Measurements from ENCODE around the gene FOXO3. TPM values are rescaled to one million over a fixed set of nuclear protein-coding genes. Genes with fewer than 3 reads are reported as not detected.

FOXO3 gene
- total RNA-seq, 1 donor from 2014 or later: 74.5 TPM

- peak; percentile 46 for DNase-seq
These were observed 154.2 kb downstream of the FOXO3 start for GRCh38 chr6:108714766-108715414.

- no peak for DNase-seq
These were observed 155.1 kb downstream of the FOXO3 start for GRCh38 chr6:108715832-108716231.

- no peak for DNase-seq
These were observed 156.4 kb downstream of the FOXO3 start for GRCh38 chr6:108716801-108717791.

- DNase-seq: no peak
These were observed 158.8 kb downstream of the FOXO3 start for GRCh38 chr6:108719477-108719876.

GRCh38 chr6:108720827-108721226, 160.1 kb downstream of the FOXO3 start:
- no peak for DNase-seq

- DNase-seq: no peak
These were observed 160.6 kb downstream of the FOXO3 start for GRCh38 chr6:108721286-108721685.

GRCh38 chr6:108723594-108723993, 162.9 kb downstream of the FOXO3 start:
- DNase-seq: no peak

- DNase-seq: no peak
These were observed 166.1 kb downstream of the FOXO3 start for GRCh38 chr6:108726726-108727339.

- no peak for DNase-seq
These were observed 167.4 kb downstream of the FOXO3 start for GRCh38 chr6:108727966-108728730.

- DNase-seq: no peak
These were observed 168.1 kb downstream of the FOXO3 start for GRCh38 chr6:108728826-108729225.

- DNase-seq: peak; percentile 52
These were observed 170.2 kb downstream of the FOXO3 start for GRCh38 chr6:108730635-108731515.

GRCh38 chr6:108732091-108732870, 171.6 kb downstream of the FOXO3 start:
- no peak for DNase-seq

- DNase-seq: no peak
These were observed 172.3 kb downstream of the FOXO3 start for GRCh38 chr6:108733051-108733450.

GRCh38 chr6:108733706-108734265, 173.1 kb downstream of the FOXO3 start:
- no peak for DNase-seq

Small RNAs within 50 kb of the gene (small RNA-seq; reads per million reads assigned to genes)
- gene AL391646.1 (ENCODE audit: low replicate concordance): not detected
- not detected for gene SUMO2P8 (ENCODE audit: low replicate concordance)

Measured in tongue (tissue), 3 donors.